Measurements from ENCODE around the gene CCDC32. TPM values are rescaled to one million over a fixed set of nuclear protein-coding genes. Genes with fewer than 3 reads are reported as not detected.
A peak's percentile ranks its signal among the peaks of the same experiment; 100 is the strongest.

The CCDC32 gene
- total and polyA plus RNA-seq, 2 donors (not counting 1 experiment from before 2014, with no cell fraction given) = 29.5 to 76.6 TPM

DNA sequence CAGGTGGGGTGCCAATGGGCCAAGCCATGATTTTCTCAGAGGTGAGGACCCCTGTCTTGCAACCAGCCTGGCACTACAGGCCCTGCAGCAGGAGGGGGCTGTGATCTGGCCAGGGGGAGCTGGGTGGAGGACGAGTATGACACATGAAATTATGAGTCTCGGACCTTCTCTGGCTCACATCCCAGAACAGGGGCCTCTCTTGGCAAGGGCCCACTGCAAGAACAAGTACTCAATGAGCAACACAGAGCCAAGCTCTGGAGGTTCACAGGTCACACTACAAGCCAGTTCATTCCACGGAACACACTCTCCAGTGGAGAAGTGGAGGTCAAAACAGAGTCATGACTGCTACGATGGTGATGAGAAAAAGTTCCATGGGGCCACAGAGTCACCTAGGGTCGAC, 28.3 kb downstream of the CCDC32 start:
- Histone ChIP-seq H3K36me3 (replicated peaks in 1 of 2; ENCODE audit: control extremely low read depth in 1 of 2, control insufficient read depth in 1 of 2, extremely low read depth in 1 of 2, insufficient read depth in 2 of 2, low read length in 1 of 2) (peaks cover 0 to 28% of the 10 kb centered on the region in 2 experiments), H4K20me1 (ENCODE audit: control insufficient read depth, insufficient read depth, low read length, poor library complexity, severe bottlenecking) (no peaks in the 10 kb centered on the region), H3K27ac (ENCODE audit: low read length in 2 of 2) (no peak overlapping the region), H3K79me2 (ENCODE audit: control insufficient read depth, insufficient read depth, low read length) (peaks cover 11% of the 10 kb centered on the region), H2AFZ (ENCODE audit: insufficient read depth, low read depth, low read length, poor library complexity, severe bottlenecking) (no peak overlapping the region), H3K4me2 (replicated peaks; ENCODE audit: low read depth, low read length, poor library complexity, severe bottlenecking) (no peak overlapping the region), H3K27me3 (replicated peaks in 1 of 4; ENCODE audit: control extremely low read depth in 1 of 4, control insufficient read depth in 3 of 4, insufficient read depth in 4 of 4, low read length in 3 of 4) (no peaks in the 10 kb centered on the region), H3K9me3 (ENCODE audit: control extremely low read depth in 1 of 3, control insufficient read depth in 2 of 3, insufficient read depth in 1 of 3, low read length in 2 of 3) (peaks cover 0 to 10% (median 0%) of the 10 kb centered on the region in 3 donors), H3K4me1 (ENCODE audit: control insufficient read depth in 2 of 2, insufficient read depth in 2 of 2, low read length in 2 of 2) (peaks cover 8 to 11% of the 10 kb centered on the region in 2 donors), H3K4me3 (ENCODE audit: control extremely low read depth in 1 of 5, extremely low read depth in 1 of 5, insufficient read depth in 1 of 5, low read depth in 2 of 5, low read length in 4 of 5) (no peak overlapping the region), H3K9ac (ENCODE audit: low read length) (no peak overlapping the region)
- WGBS (ENCODE audit: insufficient coverage) = 98% methylated on average over 5 of the region's 5 CpGs
- H3K27me3 Mint-ChIP-seq = no peaks in the 10 kb centered on the region
- no peak for TF ChIP-seq EZH2 (IDR thresholded peaks at IDR 0.05; ENCODE audit: borderline replicate concordance, insufficient read depth, low read depth, low read length, poor library complexity, severe bottlenecking)
- TF ChIP-seq, protein P1, sequence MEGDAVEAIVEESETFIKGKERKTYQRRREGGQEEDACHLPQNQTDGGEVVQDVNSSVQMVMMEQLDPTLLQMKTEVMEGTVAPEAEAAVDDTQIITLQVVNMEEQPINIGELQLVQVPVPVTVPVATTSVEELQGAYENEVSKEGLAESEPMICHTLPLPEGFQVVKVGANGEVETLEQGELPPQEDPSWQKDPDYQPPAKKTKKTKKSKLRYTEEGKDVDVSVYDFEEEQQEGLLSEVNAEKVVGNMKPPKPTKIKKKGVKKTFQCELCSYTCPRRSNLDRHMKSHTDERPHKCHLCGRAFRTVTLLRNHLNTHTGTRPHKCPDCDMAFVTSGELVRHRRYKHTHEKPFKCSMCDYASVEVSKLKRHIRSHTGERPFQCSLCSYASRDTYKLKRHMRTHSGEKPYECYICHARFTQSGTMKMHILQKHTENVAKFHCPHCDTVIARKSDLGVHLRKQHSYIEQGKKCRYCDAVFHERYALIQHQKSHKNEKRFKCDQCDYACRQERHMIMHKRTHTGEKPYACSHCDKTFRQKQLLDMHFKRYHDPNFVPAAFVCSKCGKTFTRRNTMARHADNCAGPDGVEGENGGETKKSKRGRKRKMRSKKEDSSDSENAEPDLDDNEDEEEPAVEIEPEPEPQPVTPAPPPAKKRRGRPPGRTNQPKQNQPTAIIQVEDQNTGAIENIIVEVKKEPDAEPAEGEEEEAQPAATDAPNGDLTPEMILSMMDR (IDR thresholded peaks at IDR 0.05) = no peak
- intact Hi-C loops (cut with micrococcal nuclease) = no loop called here
- no peak overlapping the region for H3K27ac Mint-ChIP-seq
- ChIA-PET POLR2A (interaction anchor here (1.2 kb wide), 1 partner anchor 16 kb away, joined by 3 read pairs; no protein-coding TSS in a partner anchor), CTCF (interaction anchor here (0.9 to 1.3 kb wide), 3 partner anchors 53 to 241 kb away, joined by 3 to 4 read pairs (median 3); partner anchors contain the start of gene KNL1)
- H3K9me3 Mint-ChIP-seq (ENCODE audit: insufficient read depth) = peaks cover 6% of the 10 kb centered on the region
- ATAC-seq (ENCODE audit: low read depth) (no peak), DNase-seq (no peak)
- H3K4me3 Mint-ChIP-seq = no peak overlapping the region
- H3K4me1 Mint-ChIP-seq = peaks cover 17% of the 10 kb centered on the region

DNA sequence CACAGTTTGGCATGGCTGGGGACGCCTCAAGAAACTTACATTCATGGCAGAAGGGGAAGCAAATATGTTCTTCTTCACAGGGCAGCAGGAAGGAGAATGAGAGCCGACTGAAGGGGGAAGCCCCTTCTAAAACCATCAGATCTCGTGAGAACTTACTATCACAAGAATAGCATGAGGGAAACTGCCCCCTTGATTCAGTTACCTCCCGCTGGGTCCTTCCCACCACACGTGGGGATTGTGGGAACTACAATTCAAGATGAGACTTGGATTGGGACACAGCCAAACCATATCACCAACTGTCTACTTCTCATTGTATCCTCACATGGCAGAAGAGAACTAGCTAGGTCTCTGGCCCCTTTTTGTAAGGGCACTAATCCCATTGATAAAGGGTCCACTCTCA, 30.5 kb downstream of the CCDC32 start:
- WGBS (ENCODE audit: insufficient coverage) = 60% methylated on average over 1 of the region's 5 CpGs
- H3K4me1 ChIP-seq (ENCODE audit: control insufficient read depth in 2 of 2, insufficient read depth in 2 of 2, low read length in 2 of 2) = peaks cover 8 to 11% of the 10 kb centered on the region in 2 donors
- ChIA-PET POLR2A (no interaction called here), CTCF (no interaction called here)
- no peaks in the 10 kb centered on the region for H3K27me3 ChIP-seq (replicated peaks in 1 of 4; ENCODE audit: control extremely low read depth in 1 of 4, control insufficient read depth in 3 of 4, insufficient read depth in 4 of 4, low read length in 3 of 4)
- Mint-ChIP-seq H3K4me1 (peaks cover 14% of the 10 kb centered on the region), H3K4me3 (no peak overlapping the region), H3K9me3 (ENCODE audit: insufficient read depth) (peaks cover 6% of the 10 kb centered on the region), H3K27me3 (no peaks in the 10 kb centered on the region), H3K27ac (no peak overlapping the region)
- H3K9me3 ChIP-seq (ENCODE audit: control extremely low read depth in 1 of 3, control insufficient read depth in 2 of 3, insufficient read depth in 1 of 3, low read length in 2 of 3) = peaks cover 0 to 10% (median 0%) of the 10 kb centered on the region in 3 donors
- intact Hi-C loops (cut with micrococcal nuclease) = no loop called here
- no peak overlapping the region for H3K9ac ChIP-seq (ENCODE audit: low read length)
- no peak overlapping the region for H3K4me2 ChIP-seq (replicated peaks; ENCODE audit: low read depth, low read length, poor library complexity, severe bottlenecking)
- ATAC-seq (ENCODE audit: low read depth) = no peak
- no peaks in the 10 kb centered on the region for H4K20me1 ChIP-seq (ENCODE audit: control insufficient read depth, insufficient read depth, low read length, poor library complexity, severe bottlenecking)
- no peaks in the 10 kb centered on the region for H3K79me2 ChIP-seq (ENCODE audit: control insufficient read depth, insufficient read depth, low read length)
- H3K36me3 ChIP-seq (replicated peaks in 1 of 2; ENCODE audit: control extremely low read depth in 1 of 2, control insufficient read depth in 1 of 2, extremely low read depth in 1 of 2, insufficient read depth in 2 of 2, low read length in 1 of 2) = peaks cover 0 to 23% of the 10 kb centered on the region in 2 experiments
- no peak overlapping the region for H3K4me3 ChIP-seq (ENCODE audit: control extremely low read depth in 1 of 5, extremely low read depth in 1 of 5, insufficient read depth in 1 of 5, low read depth in 2 of 5, low read length in 4 of 5)
- H2AFZ ChIP-seq (ENCODE audit: insufficient read depth, low read depth, low read length, poor library complexity, severe bottlenecking) = no peak overlapping the region
- no peak for DNase-seq
- peak overlapping the region in 1 of 2 donors; percentile 20 for H3K27ac ChIP-seq (ENCODE audit: low read length in 2 of 2)
- TF ChIP-seq EZH2 (IDR thresholded peaks at IDR 0.05; ENCODE audit: borderline replicate concordance, insufficient read depth, low read depth, low read length, poor library complexity, severe bottlenecking) = no peak
- TF ChIP-seq, protein P1 (IDR thresholded peaks at IDR 0.05) = no peak
